Activated naive CD4-positive, alpha-beta T cell treated with anti-CD3 and anti-CD28 coated beads, Interleukin-2, amount 50 U/mL, for 24 hours (primary cell): ENCODE data around the gene TP53TG3C.
"Not testable (repeated sequence)": the region's sequence is repeated elsewhere in the genome, so short reads cannot be mapped to it uniquely, and the experiment has no call there.

Experiments used
- H3K27ac Mint-ChIP-seq: one replicate; pipeline ENCODE4 v1.8.0; 2021; ENCODE audit warnings: mild to moderate bottlenecking, mixed read lengths
- H3K27me3 Mint-ChIP-seq: one replicate; pipeline ENCODE4 v1.8.0; 2021; ENCODE audit warnings: mixed read lengths
- H3K36me3 Mint-ChIP-seq: one replicate; pipeline ENCODE4 v1.8.0; 2021; ENCODE audit warnings: mixed read lengths
- H3K4me1 Mint-ChIP-seq: one replicate; pipeline ENCODE4 v1.8.0; 2021; ENCODE audit warnings: mixed read lengths
- H3K4me3 Mint-ChIP-seq: one replicate; pipeline ENCODE4 v1.8.0; 2021; ENCODE audit warnings: mild to moderate bottlenecking, mixed read lengths
- H3K9me3 Mint-ChIP-seq: one replicate; pipeline ENCODE4 v1.8.0; 2021; ENCODE audit warnings: mixed read lengths

TP53TG3C gene, protein sequence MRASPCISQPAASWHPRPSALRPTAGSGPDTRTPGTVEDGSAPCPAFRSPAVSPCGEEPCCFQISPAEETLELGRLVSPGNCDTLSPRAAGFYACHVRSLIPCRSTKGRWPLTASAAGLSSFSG

DNA sequence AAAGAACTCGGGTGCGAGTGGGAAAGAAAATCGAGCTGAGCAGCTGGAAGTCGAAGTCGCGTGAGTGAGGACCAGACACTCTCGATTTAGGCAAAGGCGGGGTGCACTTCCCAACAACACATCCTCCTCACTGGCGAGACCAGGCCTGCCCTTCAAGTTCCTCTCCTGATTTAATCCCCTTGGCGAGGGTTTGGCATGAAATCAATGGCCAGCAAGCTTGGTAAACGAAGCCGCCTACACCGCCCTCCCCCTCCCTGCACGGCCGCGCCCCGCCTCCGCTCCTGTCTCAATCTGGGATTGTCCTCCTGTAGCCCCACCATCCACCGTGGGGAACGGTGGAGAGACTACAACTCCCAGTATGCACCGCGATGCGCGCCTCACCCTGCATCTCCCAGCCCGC lies at the start of gene TP53TG3C:
Gene TP53TG3C, plus strand, starts transcription at position 301 of the 400 bp plus-strand sequence. Its CDS starts 68 bp downstream, at position 369.
- H3K4me3 Mint-ChIP-seq, H3K27ac Mint-ChIP-seq, H3K27me3 Mint-ChIP-seq, H3K4me1 Mint-ChIP-seq, H3K36me3 Mint-ChIP-seq, H3K9me3 Mint-ChIP-seq: not testable (repeated sequence)
